H1 (cell line): ENCODE measurements around the gene ACTL10. TPM values are rescaled to one million over a fixed set of nuclear protein-coding genes. Genes with fewer than 3 reads are reported as not detected.

Experiments used
- CTCF ChIA-PET: fragments of 300-600 bp; sonication (Branson Sonifier 250); formaldehyde crosslinking; loops from one replicate; lab custom pipeline; 2021; ENCODE audit not compliant: partially characterized antibody; lab: Charles Lee
- POLR2A ChIA-PET: fragments of 300-600 bp; sonication (Branson Sonifier 250); formaldehyde crosslinking; loops from one replicate; lab custom pipeline; 2021; ENCODE audit warnings: inconsistent platforms; ENCODE audit not compliant: partially characterized antibody; lab: Charles Lee
- DNase-seq, 2 experiments: peaks; one replicate each; pipeline versions ENCODE4 v3.0.0 to v3.0.0-alpha.2; 2010 to 2022; ENCODE audit warnings: low spot score in 2 of 2, low read depth in 1 of 2, mixed read lengths in 1 of 2
- FAIRE-seq: peaks from 2 replicates; lab custom pipeline; 2011; peaks lifted over from hg19 to GRCh38; lab: Jason Lieb, UNC
- H2AFZ ChIP-seq: 2 replicates; pipeline ENCODE4 v1.8.1; 2012; ENCODE audit warnings: low read length, inconsistent platforms
- H2AK5ac ChIP-seq: 2 replicates; pipeline ENCODE4 v1.6.1; 2013; ENCODE audit warnings: low read depth, low read length
- H2BK120ac ChIP-seq: replicated peaks from 2 replicates; pipeline ENCODE3; 2013; ENCODE audit warnings: low read depth, low read length, inconsistent platforms
- H2BK12ac ChIP-seq: 2 replicates; pipeline ENCODE4 v1.6.1; 2013; ENCODE audit warnings: low read depth, low read length
- H2BK15ac ChIP-seq: 2 replicates; pipeline ENCODE4 v1.6.1; 2013; ENCODE audit warnings: low read length
- H2BK20ac ChIP-seq: 2 replicates; pipeline ENCODE4 v1.6.1; 2013; ENCODE audit warnings: low read length
- H2BK5ac ChIP-seq: 2 replicates; pipeline ENCODE4 v1.6.1; 2013; ENCODE audit warnings: low read depth, low read length
- H3K14ac ChIP-seq: 2 replicates; pipeline ENCODE4 v1.6.1; 2013; ENCODE audit warnings: inconsistent platforms; ENCODE audit not compliant: insufficient read length
- H3K18ac ChIP-seq: 2 replicates; pipeline ENCODE4 v1.6.1; 2013; ENCODE audit warnings: low read length; ENCODE audit errors: extremely low read depth
- H3K23ac ChIP-seq: 2 replicates; pipeline ENCODE4 v1.6.1; 2013; ENCODE audit warnings: inconsistent platforms; ENCODE audit not compliant: insufficient read length
- H3K23me2 ChIP-seq: 2 replicates; pipeline ENCODE4 v1.6.1; 2013; ENCODE audit warnings: low read depth, low read length
- H3K27ac ChIP-seq: 2 replicates; pipeline ENCODE4 v1.6.1; 2011; ENCODE audit warnings: low read depth, low read length, inconsistent platforms
- H3K27me3 ChIP-seq, 4 experiments: replicated peaks in 1 of 4; 1 replicate in 1 of 4; 2 replicates in 3 of 4; pipeline versions ENCODE4 v1.6.1 to v1.8.1; 2011 to 2013; ENCODE audit warnings: low read length in 3 of 4, mild to moderate bottlenecking in 3 of 4, inconsistent platforms in 2 of 4, mixed read lengths in 2 of 4, moderate library complexity in 1 of 4; ENCODE audit not compliant: control insufficient read depth in 3 of 4, insufficient read depth in 3 of 4; ENCODE audit errors: extremely low read depth in 1 of 4
- H3K36me3 ChIP-seq, 4 experiments: 2 replicates each; pipeline versions ENCODE4 v1.6.1 to v1.8.1; 2011 to 2013; ENCODE audit warnings: mild to moderate bottlenecking in 4 of 4, low read length in 3 of 4, moderate library complexity in 2 of 4, control low read depth in 1 of 4, inconsistent platforms in 1 of 4; ENCODE audit not compliant: insufficient read depth in 4 of 4, control insufficient read depth in 2 of 4
- H3K4ac ChIP-seq: replicated peaks from 2 replicates; pipeline ENCODE3; 2013; ENCODE audit warnings: low read length, low read depth, mixed read lengths, inconsistent platforms; ENCODE audit not compliant: insufficient read length
- H3K4me1 ChIP-seq, 4 experiments: replicated peaks in 1 of 4; 1 replicate in 1 of 4; 2 replicates in 3 of 4; pipeline versions ENCODE4 v1.6.1 to v1.8.1; 2011 to 2013; ENCODE audit warnings: low read length in 3 of 4, inconsistent platforms in 2 of 4, mixed read lengths in 1 of 4; ENCODE audit not compliant: insufficient read depth in 4 of 4, control insufficient read depth in 3 of 4
- H3K4me2 ChIP-seq, 2 experiments: 2 replicates each; pipeline versions ENCODE4 v1.6.1 to v1.8.1; 2011 to 2013; ENCODE audit warnings: low read depth in 2 of 2, low read length in 2 of 2, control low read depth in 1 of 2, inconsistent platforms in 1 of 2, mild to moderate bottlenecking in 1 of 2; ENCODE audit not compliant: insufficient read depth in 1 of 2
- H3K4me3 ChIP-seq, 4 experiments: fragments of 200-600, 300-600 bp in 1 of 4; sonication (generic), shearing (Covaris generic), sonication (Bioruptor Twin) in 1 of 4; 2 replicates each; pipeline versions ENCODE4 v1.5.1 to v1.8.1; 2011 to 2016; ENCODE audit warnings: low read length in 4 of 4, low read depth in 3 of 4, control low read depth in 2 of 4, inconsistent platforms in 2 of 4, mild to moderate bottlenecking in 2 of 4, mixed read lengths in 1 of 4, moderate library complexity in 1 of 4; ENCODE audit not compliant: insufficient read depth in 2 of 4; ENCODE audit errors: extremely low read depth in 1 of 4
- H3K56ac ChIP-seq: replicated peaks from 2 replicates; pipeline ENCODE3; 2013; ENCODE audit warnings: low read depth, mild to moderate bottlenecking, mixed read lengths, low read length, inconsistent platforms; ENCODE audit not compliant: insufficient read length
- H3K79me1 ChIP-seq: 2 replicates; pipeline ENCODE4 v1.6.1; 2013; ENCODE audit warnings: low read depth, low read length, control low read depth
- H3K79me2 ChIP-seq, 2 experiments: 2 replicates each; pipeline versions ENCODE4 v1.6.1 to v1.8.1; 2012 to 2013; ENCODE audit warnings: low read length in 2 of 2, mild to moderate bottlenecking in 2 of 2, inconsistent platforms in 1 of 2; ENCODE audit not compliant: insufficient read depth in 2 of 2, control insufficient read depth in 1 of 2
- H3K9ac ChIP-seq, 4 experiments: replicated peaks in 1 of 4; 1 replicate in 1 of 4; 2 replicates in 3 of 4; pipeline versions ENCODE4 v1.6.1 to v1.8.1; 2011 to 2013; ENCODE audit warnings: low read depth in 3 of 4, low read length in 3 of 4, control low read depth in 2 of 4, mild to moderate bottlenecking in 2 of 4, moderate library complexity in 2 of 4, inconsistent platforms in 1 of 4; ENCODE audit errors: extremely low read depth in 1 of 4
- H3K9me3 ChIP-seq, 2 experiments: 2 replicates each; pipeline versions ENCODE4 v1.6.1 to v1.8.1; 2012 to 2013; ENCODE audit warnings: mild to moderate bottlenecking in 2 of 2, moderate library complexity in 2 of 2, control low read depth in 1 of 2, inconsistent platforms in 1 of 2, low read depth in 1 of 2, low read length in 1 of 2, mixed read lengths in 1 of 2; ENCODE audit not compliant: insufficient read depth in 2 of 2
- H4K20me1 ChIP-seq, 2 experiments: replicated peaks in 1 of 2; 2 replicates each; pipeline versions ENCODE3 to v1.8.1; 2011 to 2013; ENCODE audit warnings: inconsistent platforms in 2 of 2, low read length in 2 of 2, mild to moderate bottlenecking in 1 of 2; ENCODE audit not compliant: insufficient read depth in 2 of 2, control insufficient read depth in 1 of 2
- H4K5ac ChIP-seq: 2 replicates; pipeline ENCODE4 v1.6.1; 2013; ENCODE audit warnings: low read length, low read depth, mixed read lengths, inconsistent platforms; ENCODE audit not compliant: insufficient read length
- H4K8ac ChIP-seq: 2 replicates; pipeline ENCODE4 v1.8.0; 2013; ENCODE audit warnings: mild to moderate bottlenecking, moderate library complexity, low read length, inconsistent platforms; ENCODE audit not compliant: insufficient read depth; ENCODE audit errors: extremely low read depth
- H4K91ac ChIP-seq: replicated peaks from 2 replicates; pipeline ENCODE3; 2013; ENCODE audit warnings: low read length, mixed read lengths, inconsistent platforms; ENCODE audit not compliant: insufficient read length
- BRCA1 ChIP-seq: IDR thresholded peaks from 2 replicates; pipeline ENCODE4 v1.6.1; 2012; ENCODE audit warnings: low read depth, low read length, improper control_type of control experiment
- CBX5 ChIP-seq: fragments of 300-800, 300-1000 bp; sonication (generic); IDR thresholded peaks from 2 replicates; pipeline ENCODE4 v1.7.1; 2016; ENCODE audit warnings: antibody characterized with exemption, low read length, low read depth
- EP300 ChIP-seq, 2 experiments: IDR thresholded peaks; 1 replicate in 1 of 2; 2 replicates in 1 of 2; pipeline ENCODE4 v1.6.1; 2011 to 2012; ENCODE audit warnings: low read depth in 2 of 2, low read length in 2 of 2, mild to moderate bottlenecking in 2 of 2, borderline replicate concordance in 1 of 2, inconsistent platforms in 1 of 2, moderate library complexity in 1 of 2
- GTF2F1 ChIP-seq: IDR thresholded peaks from 2 replicates; pipeline ENCODE4 v1.6.1; 2012; ENCODE audit warnings: low read depth, low read length, improper control_type of control experiment, borderline replicate concordance
- HDAC2 ChIP-seq, 2 experiments: fragments of 300-600 bp in 1 of 2; sonication (generic) in 1 of 2; IDR thresholded peaks; 2 replicates each; pipeline ENCODE4 v1.6.1; 2011 to 2012; ENCODE audit warnings: low read depth in 2 of 2, low read length in 2 of 2, mild to moderate bottlenecking in 2 of 2, moderate library complexity in 2 of 2, borderline replicate concordance in 1 of 2, inconsistent platforms in 1 of 2
- KDM1A ChIP-seq: fragments of 200-600, 300-600 bp; sonication (generic); IDR thresholded peaks from 2 replicates; pipeline ENCODE4 v1.7.1; 2016; ENCODE audit warnings: mild to moderate bottlenecking, low read length, borderline replicate concordance
- KDM4A ChIP-seq: IDR thresholded peaks from one replicate; pipeline ENCODE4 v1.7.1; 2012; ENCODE audit warnings: low read depth, mild to moderate bottlenecking, moderate library complexity, low read length, inconsistent platforms; ENCODE audit not compliant: severe bottlenecking
- KDM5A ChIP-seq: fragments of 200-600 bp; IDR thresholded peaks from 2 replicates; pipeline ENCODE4 v1.7.1; 2012; ENCODE audit warnings: mild to moderate bottlenecking, low read length, inconsistent platforms, mixed read lengths
- POLR2AphosphoS5 ChIP-seq: IDR thresholded peaks from 2 replicates; pipeline ENCODE4 v1.6.1; 2011; ENCODE audit warnings: low read depth, low read length
- WGBS, 2 experiments: shearing (Covaris generic) in 1 of 2; methylation state at CpG; one replicate each; pipeline versions ENCODE4 v1.1.6 to v1.1.7; 2013 to 2015; ENCODE audit warnings: low lambda C conversion rate in 2 of 2, mixed read lengths in 2 of 2, inconsistent platforms in 1 of 2, low coverage in 1 of 2, missing lambda C conversion rate in 1 of 2; ENCODE audit not compliant: insufficient replicate concordance in 2 of 2, insufficient coverage in 1 of 2, insufficient read length in 1 of 2; ENCODE audit errors: extremely low coverage in 1 of 2, missing lambda C conversion rate in 1 of 2; 5-methylcytosine and 5-hydroxymethylcytosine counted together
- polyA plus RNA-seq, 7 experiments: library from polyadenylated mRNA; depleted of rRNA in 3 of 7; stranded (reverse) in 5 of 7; unstranded in 2 of 7; fragments of >200 nt in 5 of 7; fragments of 200-250 nt in 2 of 7; gene quantifications; 1 replicate in 5 of 7; 2 replicates in 1 of 7; 4 replicates in 1 of 7; pipeline versions ENCODE4 v1.2.1 to v1.2.3, GENCODE V29; 2011 to 2013; ENCODE audit warnings: missing spikeins in 2 of 7, mixed read lengths in 2 of 7
- total RNA-seq: library from RNA; stranded (reverse); fragmentation: NEBNext Ultra II Directional; extraction: Animal tissue kit (Norgen Biotek cat#: 25700); gene quantifications from 2 replicates; pipeline ENCODE4 v1.2.1, GENCODE V29; 2021

The ACTL10 gene
- total and polyA plus RNA-seq, 2 of the 8 experiments (the other 6 are each of a cell fraction or from before 2014, with no cell fraction given) = 0.26 TPM; not detected in 1

DNA sequence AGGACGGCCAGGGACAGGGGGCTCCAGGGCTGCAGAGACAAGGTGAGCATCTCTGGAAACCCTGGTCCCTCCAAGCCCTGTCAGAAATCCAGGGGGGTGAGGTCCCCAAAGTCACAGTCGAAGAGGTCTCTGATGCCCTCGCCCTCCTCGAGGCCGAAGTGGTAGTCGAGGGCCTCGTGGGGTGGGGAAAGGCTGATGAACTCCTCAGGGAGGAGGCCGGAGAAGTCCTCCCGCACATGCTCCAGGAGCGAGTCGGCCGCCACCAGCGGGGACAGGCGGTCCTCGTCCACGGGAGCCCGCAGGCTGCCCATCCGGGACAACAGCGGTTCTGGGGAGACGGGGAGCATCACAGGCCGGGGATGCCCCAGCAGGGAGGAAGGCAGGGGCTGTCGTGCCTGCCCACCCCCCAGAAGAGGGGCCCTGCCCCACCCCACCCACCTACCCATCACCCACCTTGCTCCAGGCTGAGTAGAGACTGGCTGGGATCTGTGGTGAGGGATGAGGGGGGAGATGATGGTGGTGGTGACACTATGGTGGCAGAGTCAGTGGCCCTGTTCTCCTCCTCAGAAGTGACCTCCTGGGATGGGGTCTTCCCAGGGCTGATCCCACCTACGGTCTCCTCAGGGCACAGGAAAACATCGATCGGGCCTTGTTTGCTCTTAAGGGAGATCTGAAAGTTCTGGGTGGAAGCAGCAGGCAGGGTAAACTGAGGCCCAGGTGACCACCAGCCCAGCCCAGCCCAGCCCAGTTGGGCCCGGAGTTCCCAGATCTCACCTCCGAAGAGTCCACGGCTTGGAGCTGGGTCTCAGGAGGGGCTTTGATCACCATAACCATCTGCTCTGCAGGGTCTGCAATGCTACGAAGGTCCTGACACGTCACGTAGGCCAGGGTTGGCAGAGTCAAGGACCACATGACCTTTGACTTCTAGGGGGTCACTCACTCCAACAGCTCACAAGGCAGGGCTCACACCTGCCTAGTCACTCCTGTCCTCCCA, 10.2 kb downstream of the ACTL10 start:
- CTCF ChIA-PET = interaction anchor here (1.2 to 1.5 kb wide), 2 partner anchors 8 to 18 kb away, joined by 5 to 9 read pairs; no protein-coding TSS in a partner anchor
- WGBS, 2 experiments = 91% methylated on average over 31 of the region's 31 CpGs; no CpG with 5 or more reads in 1 of the 2 experiments
- no peak overlapping the region for H3K23ac ChIP-seq
- H4K20me1 ChIP-seq = peaks cover 9 to 46% of the 10 kb centered on the region in 2 experiments
- H3K4ac ChIP-seq = no peak overlapping the region
- no peak overlapping the region for H2BK5ac ChIP-seq
- peaks cover 13% of the 10 kb centered on the region for H3K23me2 ChIP-seq
- no peak overlapping the region for H2BK15ac ChIP-seq
- no peak for FAIRE-seq
- H3K27ac ChIP-seq = no peak overlapping the region
- H3K18ac ChIP-seq = no peak overlapping the region
- no peak overlapping the region for H3K4me3 ChIP-seq
- no peak overlapping the region for H3K56ac ChIP-seq
- H3K4me2 ChIP-seq = no peak overlapping the region
- H2AFZ ChIP-seq = no peak overlapping the region
- TF ChIP-seq HDAC2 (IDR thresholded peaks at IDR 0.05; ENCODE audit: borderline replicate concordance in 1 of 2, low read depth in 2 of 2, low read length in 2 of 2) (no peak), BRCA1 (no peak), EP300 (IDR thresholded peaks at IDR 0.05; ENCODE audit: borderline replicate concordance in 1 of 2, low read depth in 2 of 2, low read length in 2 of 2) (no peak), POLR2AphosphoS5 (peak; percentile 30; the same call in 1 of the 2 replicates), KDM1A (no peak), CBX5 (no peak), KDM4A (no peak), GTF2F1 (no peak), KDM5A (no peak)
- no peaks in the 10 kb centered on the region for H3K9me3 ChIP-seq
- H2BK120ac ChIP-seq = no peak overlapping the region
- H3K14ac ChIP-seq = no peak overlapping the region
- POLR2A ChIA-PET = interaction anchor here (1.3 to 17.9 kb wide), 3 partner anchors 2 to 35 kb away, joined by 5 to 245 read pairs (median 245); partner anchors contain the start of genes ACTL10, C20orf144 and NECAB3
- H2AK5ac ChIP-seq = no peak overlapping the region
- H2BK20ac ChIP-seq = no peak overlapping the region
- H3K27me3 ChIP-seq = no peaks in the 10 kb centered on the region
- H4K5ac ChIP-seq = no peak overlapping the region
- no peak overlapping the region for H3K9ac ChIP-seq
- H3K79me1 ChIP-seq = peaks cover 5% of the 10 kb centered on the region
- DNase-seq = no peak
- H2BK12ac ChIP-seq = no peak overlapping the region
- no peak overlapping the region for H4K8ac ChIP-seq
- peaks cover 0 to 14% of the 10 kb centered on the region in 2 experiments; a peak in 2 of 4 replicates for H3K79me2 ChIP-seq
- peaks cover 0 to 22% (median 11%) of the 10 kb centered on the region in 4 experiments; a peak in 4 of 7 replicates for H3K4me1 ChIP-seq
- H3K36me3 ChIP-seq = peaks cover 19 to 36% (median 32%) of the 10 kb centered on the region in 4 experiments; a peak in 6 of 8 replicates
- no peak overlapping the region for H4K91ac ChIP-seq
